ENCODE results near the gene MRPL10. TPM values are rescaled to one million over a fixed set of nuclear protein-coding genes. Genes with fewer than 3 reads are reported as not detected.

MRPL10 gene
- total RNA-seq, 1 experiment from 2014 or later = 70.2 TPM

GRCh38 chr17:47856830-47857229 lies 25.5 kb upstream of the MRPL10 start:
- DNase-seq = no peak
- no peaks in the 10 kb centered on the region for H3K36me3 Mint-ChIP-seq (ENCODE audit: insufficient read depth, unreplicated experiment)
- peaks cover 89% of the 10 kb centered on the region for H3K27me3 Mint-ChIP-seq (ENCODE audit: unreplicated experiment)
- BruUV-seq (replicated peaks) = no TSS peak
- H3K4me3 Mint-ChIP-seq (ENCODE audit: low read depth, unreplicated experiment) = no peak overlapping the region
- no peak overlapping the region for H3K27ac Mint-ChIP-seq (ENCODE audit: unreplicated experiment)
- intact Hi-C loops (cut with micrococcal nuclease; ENCODE audit: unreplicated experiment) = no loop called here
- no peak for TF ChIP-seq CTCF (IDR thresholded peaks at IDR 0.05; ENCODE audit: unreplicated experiment)
- peaks cover 10% of the 10 kb centered on the region for H3K4me1 Mint-ChIP-seq (ENCODE audit: low read depth, unreplicated experiment)
- H3K9me3 Mint-ChIP-seq (ENCODE audit: low read depth, unreplicated experiment) = no peaks in the 10 kb centered on the region
- CTCF ChIA-PET = interaction anchor here (1.1 kb wide), 1 partner anchor 12 kb away, joined by 3 read pairs; no protein-coding TSS in a partner anchor

- BruUV-seq (replicated peaks) = no TSS peak
- intact Hi-C loops (cut with micrococcal nuclease; ENCODE audit: unreplicated experiment) = no loop called here
- CTCF ChIA-PET = interaction anchor here (1.0 kb wide), 1 partner anchor 15 kb away, joined by 3 read pairs; the partner anchor contains the start of gene SCRN2
These were observed 24.4 kb upstream of the MRPL10 start for GRCh38 chr17:47855737-47856136.

GRCh38 chr17:47853616-47854015 lies 22.3 kb upstream of the MRPL10 start:
- Mint-ChIP-seq H3K4me3 (ENCODE audit: low read depth, unreplicated experiment) (no peak overlapping the region), H3K36me3 (ENCODE audit: insufficient read depth, unreplicated experiment) (peaks cover 8% of the 10 kb centered on the region), H3K27me3 (ENCODE audit: unreplicated experiment) (peaks cover 89% of the 10 kb centered on the region), H3K4me1 (ENCODE audit: low read depth, unreplicated experiment) (peaks cover 22% of the 10 kb centered on the region), H3K27ac (ENCODE audit: unreplicated experiment) (no peak overlapping the region), H3K9me3 (ENCODE audit: low read depth, unreplicated experiment) (no peaks in the 10 kb centered on the region)
- intact Hi-C loops (cut with micrococcal nuclease; ENCODE audit: unreplicated experiment) = no loop called here
- CTCF ChIA-PET = interaction anchor here (0.9 kb wide), 1 partner anchor 11 kb away, joined by 3 read pairs; no protein-coding TSS in a partner anchor
- DNase-seq = no peak
- TF ChIP-seq CTCF (IDR thresholded peaks at IDR 0.05; ENCODE audit: unreplicated experiment) = no peak
- BruUV-seq (replicated peaks) = no TSS peak

More at GRCh38 chr17:47855737-47856136, 24.4 kb upstream of the MRPL10 start:
- Mint-ChIP-seq H3K27me3 (ENCODE audit: unreplicated experiment) (peaks cover 94% of the 10 kb centered on the region), H3K4me3 (ENCODE audit: low read depth, unreplicated experiment) (no peak overlapping the region), H3K4me1 (ENCODE audit: low read depth, unreplicated experiment) (peaks cover 15% of the 10 kb centered on the region), H3K36me3 (ENCODE audit: insufficient read depth, unreplicated experiment) (peaks cover 5% of the 10 kb centered on the region), H3K27ac (ENCODE audit: unreplicated experiment) (no peak overlapping the region), H3K9me3 (ENCODE audit: low read depth, unreplicated experiment) (no peaks in the 10 kb centered on the region)
- no peak for TF ChIP-seq CTCF (IDR thresholded peaks at IDR 0.05; ENCODE audit: unreplicated experiment)
- no peak for DNase-seq

- Mint-ChIP-seq H3K9me3 (ENCODE audit: low read depth, unreplicated experiment) (no peaks in the 10 kb centered on the region), H3K36me3 (ENCODE audit: insufficient read depth, unreplicated experiment) (peaks cover 8% of the 10 kb centered on the region), H3K4me3 (ENCODE audit: low read depth, unreplicated experiment) (peak overlapping the region; percentile 75), H3K4me1 (ENCODE audit: low read depth, unreplicated experiment) (peaks cover 22% of the 10 kb centered on the region), H3K27me3 (ENCODE audit: unreplicated experiment) (peaks cover 77% of the 10 kb centered on the region), H3K27ac (ENCODE audit: unreplicated experiment) (no peak overlapping the region)
- intact Hi-C loops (cut with micrococcal nuclease; ENCODE audit: unreplicated experiment) = no loop called here
- no TSS peak for BruUV-seq (replicated peaks)
- no peak for TF ChIP-seq CTCF (IDR thresholded peaks at IDR 0.05; ENCODE audit: unreplicated experiment)
- CTCF ChIA-PET = interaction anchor here (2.4 to 2.6 kb wide), 2 partner anchors 11 to 43 kb away, joined by 9 to 16 read pairs; partner anchors contain the start of genes SCRN2 and SP2
- no peak for DNase-seq
These were observed 21.0 kb upstream of the MRPL10 start for GRCh38 chr17:47852113-47852949.

Measured in Calu3 (cell line).